ENCODE data around the gene ATP2A3.

- TF ChIP-seq POLR2AphosphoS5 (IDR thresholded peaks at IDR 0.05; ENCODE audit: borderline replicate concordance, low read depth, low read length) (no peak), EZH2 (IDR thresholded peaks at IDR 0.05) (no peak)
These were observed 61.0 kb downstream of the ATP2A3 start for GRCh38 chr17:3903051-3903825.
